ENCODE measurements around the gene SNAP25.

Gene SNAP25

DNA sequence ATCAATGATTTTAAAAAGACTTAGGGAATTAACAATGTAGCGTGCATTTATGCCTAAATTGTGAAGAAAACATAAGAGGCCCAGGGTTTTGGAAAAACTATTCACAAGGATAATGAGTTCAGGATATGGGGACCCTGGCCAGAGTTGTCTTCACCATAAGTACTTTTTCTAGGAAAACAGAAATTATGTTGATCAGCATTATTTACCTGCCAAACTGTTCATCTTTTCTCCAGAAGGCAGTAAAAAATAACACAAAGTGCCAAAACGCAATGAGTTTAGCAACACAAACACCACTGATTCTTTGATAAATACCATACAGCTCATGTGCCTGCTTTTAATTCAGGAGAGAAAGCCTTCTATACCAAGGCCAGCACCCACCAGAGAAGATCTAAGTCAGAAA lies 43.1 kb downstream of the SNAP25 start:
- DNase-seq (ENCODE audit: extremely low read depth in 1 of 2, low read depth in 1 of 2) = no peak

- no peak for DNase-seq (ENCODE audit: extremely low read depth in 1 of 2, low read depth in 1 of 2)
Measured at GRCh38 chr20:10263385-10264165, 44.9 kb downstream of the SNAP25 start.

DNA sequence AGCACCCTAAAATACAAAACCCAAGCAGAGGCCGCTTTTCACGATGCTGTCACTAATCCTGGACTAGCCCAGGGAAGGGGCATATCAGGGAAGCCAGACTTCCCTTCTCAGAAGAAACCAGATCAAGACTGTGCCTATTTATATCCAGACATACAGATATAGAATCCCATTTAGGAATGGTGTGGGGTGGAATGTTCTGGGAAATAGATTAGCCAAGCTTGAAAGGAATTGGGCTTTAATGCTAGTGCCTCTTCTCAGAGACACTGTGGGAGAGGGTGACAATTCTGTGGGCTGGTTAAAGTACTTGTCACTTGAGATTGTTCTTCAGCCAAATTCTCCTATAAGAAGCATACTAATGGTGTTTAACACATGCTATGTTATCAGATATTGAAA lies 45.5 kb downstream of the SNAP25 start:
- no peak for DNase-seq (ENCODE audit: extremely low read depth in 1 of 2, low read depth in 1 of 2)

GRCh38 chr20:10268636-10269035 lies 50.0 kb downstream of the SNAP25 start:
- no peak for DNase-seq (ENCODE audit: extremely low read depth in 1 of 2, low read depth in 1 of 2)

DNA sequence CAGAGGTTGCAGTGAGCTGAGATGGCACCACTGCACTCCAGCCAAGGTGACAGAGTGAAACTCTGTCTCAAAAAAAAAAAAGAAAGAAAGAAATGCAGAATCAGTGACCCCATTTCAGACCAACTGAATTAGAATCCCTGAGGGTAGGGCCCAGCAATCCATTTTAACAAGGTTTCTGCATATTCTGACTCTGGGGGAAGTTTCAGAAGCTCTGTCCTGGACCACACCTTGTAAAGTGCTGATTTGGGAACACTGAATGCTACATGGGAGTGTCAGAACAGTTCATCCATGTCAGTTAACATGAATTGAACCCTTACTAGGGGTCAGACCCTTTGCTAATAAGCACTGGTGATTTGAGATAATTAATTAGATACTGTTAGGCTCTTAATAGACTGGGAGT lies 52.0 kb downstream of the SNAP25 start:
- DNase-seq (ENCODE audit: extremely low read depth in 1 of 2, low read depth in 1 of 2) = no peak

- no peak for DNase-seq (ENCODE audit: extremely low read depth in 1 of 2, low read depth in 1 of 2)
Measured at GRCh38 chr20:10271494-10272219, 53.0 kb downstream of the SNAP25 start.

DNA sequence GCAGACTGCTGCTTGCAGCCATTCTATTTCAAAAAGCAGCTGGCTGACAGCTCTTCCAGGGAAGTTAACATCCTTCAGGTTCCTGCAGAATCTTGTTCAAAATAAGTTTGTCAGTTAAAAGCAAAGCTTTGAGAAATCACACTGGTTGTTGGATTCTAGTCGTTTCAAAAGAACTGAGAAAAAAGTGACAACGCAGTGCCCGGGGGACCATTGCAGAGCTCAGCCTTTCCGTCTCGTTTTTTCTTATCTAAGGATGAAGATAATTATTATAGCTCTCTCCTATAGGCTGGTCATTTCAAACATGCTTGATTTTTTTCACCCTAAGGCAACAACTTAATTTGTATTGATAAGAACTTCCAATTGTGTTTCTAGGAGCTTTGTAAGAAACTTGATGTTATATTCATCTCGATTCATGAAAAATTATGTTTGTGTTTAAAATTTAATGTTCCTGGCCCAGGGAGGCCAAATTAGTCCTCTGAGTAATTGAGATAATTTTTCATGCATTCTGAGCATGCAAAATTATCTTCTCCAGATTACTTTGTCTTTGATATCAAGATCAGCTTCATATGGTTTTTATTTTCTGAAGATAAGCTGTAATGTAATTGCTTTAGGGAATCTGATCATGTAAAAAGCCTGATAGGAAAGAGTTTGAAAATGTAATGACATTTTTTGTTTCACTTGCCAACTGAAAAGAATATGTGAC lies 58.4 kb downstream of the SNAP25 start:
- DNase-seq (ENCODE audit: extremely low read depth in 1 of 2, low read depth in 1 of 2) = no peak

- no peak for DNase-seq (ENCODE audit: extremely low read depth in 1 of 2, low read depth in 1 of 2)
Measured at GRCh38 chr20:10277616-10278015, 59.0 kb downstream of the SNAP25 start.

GRCh38 chr20:10278412-10278811 lies 59.8 kb downstream of the SNAP25 start:
- no peak for DNase-seq (ENCODE audit: extremely low read depth in 1 of 2, low read depth in 1 of 2)

- no peak for DNase-seq (ENCODE audit: extremely low read depth in 1 of 2, low read depth in 1 of 2)
Measured at GRCh38 chr20:10280018-10280908, 61.6 kb downstream of the SNAP25 start.

DNA sequence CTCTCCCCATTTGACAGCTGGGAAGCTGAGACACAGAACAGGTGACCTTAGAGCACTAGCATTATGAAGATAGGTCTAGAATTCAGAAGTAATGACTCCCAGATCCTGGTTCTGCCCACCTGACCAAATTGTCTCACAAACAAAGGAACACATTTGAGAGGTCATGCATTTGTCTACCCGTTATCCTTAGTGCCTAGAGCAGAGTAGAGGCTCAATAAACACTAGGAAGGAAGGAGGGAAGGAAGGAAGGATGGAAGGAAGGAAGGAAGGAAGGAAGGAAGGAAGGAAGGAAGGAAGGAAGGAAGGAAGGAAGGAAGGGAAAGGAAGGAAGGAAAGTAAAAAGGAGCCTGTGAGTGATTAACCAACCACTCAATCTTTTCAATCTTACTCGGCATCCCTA lies 63.3 kb downstream of the SNAP25 start:
- no peak for DNase-seq (ENCODE audit: extremely low read depth in 1 of 2, low read depth in 1 of 2)

DNA sequence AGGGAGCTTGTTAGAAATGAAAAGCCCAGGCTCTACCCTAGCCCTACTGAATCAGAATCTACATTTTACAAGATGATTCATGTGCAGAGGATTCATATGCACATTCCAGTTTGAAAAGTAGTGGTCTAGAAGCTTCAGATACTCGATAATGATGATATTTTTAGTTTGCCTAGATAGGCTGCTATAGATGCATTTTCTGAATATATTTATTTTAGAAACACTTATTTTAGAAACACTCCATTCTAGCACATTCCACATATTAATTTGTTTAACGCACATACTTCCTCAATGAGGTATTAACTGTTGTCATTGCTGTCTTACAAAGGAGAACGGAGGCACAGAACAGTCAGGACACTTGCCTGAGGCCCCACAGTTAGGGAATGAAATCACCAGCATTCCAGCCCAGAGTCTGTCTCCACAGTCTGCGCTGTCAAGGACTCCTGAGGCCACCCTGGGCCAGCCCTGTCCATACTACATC lies 64.4 kb downstream of the SNAP25 start:
- DNase-seq (ENCODE audit: extremely low read depth in 1 of 2, low read depth in 1 of 2) = no peak

DNA sequence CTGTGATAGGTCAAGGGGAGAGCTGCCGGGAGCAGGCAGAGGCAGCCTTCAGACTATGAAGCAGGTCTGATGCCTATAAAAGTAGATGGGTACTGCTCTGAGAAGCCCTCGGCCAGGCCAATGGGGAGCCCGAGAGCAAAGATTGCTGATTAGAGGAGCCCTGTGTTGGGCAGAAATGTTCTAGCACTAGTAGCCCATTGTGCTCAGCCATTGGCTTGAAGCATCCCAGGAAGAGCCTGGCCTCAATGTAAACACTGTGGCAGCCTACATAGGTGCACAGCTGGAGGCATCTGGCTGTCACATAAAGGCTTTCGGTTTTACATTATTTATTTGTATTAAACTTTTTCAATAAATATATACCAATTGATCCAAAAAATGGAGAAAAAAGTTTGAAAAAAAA lies 67.7 kb downstream of the SNAP25 start:
- no peak for DNase-seq (ENCODE audit: extremely low read depth in 1 of 2, low read depth in 1 of 2)

GRCh38 chr20:10288421-10288820 lies 69.8 kb downstream of the SNAP25 start:
- no peak for DNase-seq (ENCODE audit: extremely low read depth in 1 of 2, low read depth in 1 of 2)

DNA sequence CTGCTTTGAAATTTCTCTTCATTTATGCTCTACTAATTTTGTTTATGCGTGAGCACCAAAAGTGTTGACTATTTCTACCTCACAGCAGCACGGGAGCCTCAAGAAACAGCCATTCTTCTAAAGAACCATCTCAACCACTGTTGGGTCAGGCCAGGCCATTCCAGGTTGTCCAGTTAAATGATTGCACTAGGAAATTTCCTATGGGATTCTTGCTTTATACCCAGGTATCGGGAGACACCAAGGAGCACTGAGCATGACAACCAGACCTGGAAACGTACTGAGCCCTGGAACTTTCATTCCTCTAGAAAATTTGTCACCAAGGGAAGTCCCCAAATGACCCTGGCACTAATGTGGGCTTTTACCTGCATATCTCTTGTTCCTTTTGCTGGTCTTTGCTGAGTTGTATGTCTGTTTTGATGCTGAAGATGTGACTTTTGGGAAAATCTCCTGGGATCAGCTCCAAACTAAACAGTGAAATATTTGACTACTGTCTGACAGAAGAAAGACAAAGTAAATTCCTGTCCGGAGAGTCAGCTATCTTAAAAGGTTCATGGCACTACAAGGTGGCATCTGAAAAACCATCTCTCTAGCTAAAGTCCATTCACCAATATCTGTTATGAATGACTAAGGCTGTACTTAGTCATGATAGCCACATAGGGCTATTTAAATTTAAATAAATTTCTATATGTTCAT lies 70.5 kb downstream of the SNAP25 start:
- no peak for DNase-seq (ENCODE audit: extremely low read depth in 1 of 2, low read depth in 1 of 2)

DNA sequence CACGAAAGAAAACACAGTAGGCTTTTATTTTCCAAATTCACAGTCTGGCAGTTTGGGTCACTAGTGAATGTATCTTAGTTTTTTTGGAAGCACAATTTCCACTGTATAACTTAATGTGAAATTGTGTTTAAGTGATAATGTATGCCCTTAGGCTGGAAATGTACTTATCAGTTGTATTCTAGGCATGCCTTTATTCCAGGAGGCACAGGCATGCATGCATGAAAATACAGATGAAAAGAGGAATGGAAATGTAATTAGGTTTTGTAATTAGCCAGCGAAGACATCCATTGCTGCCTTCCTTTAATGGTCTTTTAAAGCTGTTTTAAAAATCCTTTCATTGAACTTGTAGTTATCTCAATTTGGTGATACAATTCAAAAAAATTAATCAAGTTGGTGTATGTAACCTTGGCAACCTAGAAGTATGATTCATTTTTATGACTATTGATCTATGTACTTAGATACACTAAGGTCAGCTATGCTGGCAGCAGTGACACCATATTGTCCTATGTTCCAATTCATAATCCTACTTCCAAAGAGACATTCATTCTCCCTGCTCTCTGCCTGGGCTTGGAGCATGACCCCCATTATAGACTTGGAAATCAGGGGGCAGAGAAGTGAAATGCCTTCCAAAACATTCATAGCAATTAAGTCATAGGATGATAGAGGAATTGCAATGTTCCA lies 73.1 kb downstream of the SNAP25 start:
- no peak for DNase-seq (ENCODE audit: extremely low read depth in 1 of 2, low read depth in 1 of 2)

GRCh38 chr20:10297223-10297622 lies 78.6 kb downstream of the SNAP25 start:
- DNase-seq (ENCODE audit: extremely low read depth in 1 of 2, low read depth in 1 of 2) = no peak

- no peak for DNase-seq (ENCODE audit: extremely low read depth in 1 of 2, low read depth in 1 of 2)
Measured at GRCh38 chr20:10297684-10298240, 79.1 kb downstream of the SNAP25 start.
